ENCODE data around the gene TFPT. TPM values are rescaled to one million over a fixed set of nuclear protein-coding genes. Genes with fewer than 3 reads are reported as not detected.

Gene TFPT
- total and polyA plus RNA-seq, 2 of the 13 experiments (the other 11 are each of a cell fraction or from before 2014, with no cell fraction given): 8.4 to 10.7 TPM

GRCh38 chr19:54159352-54160181, 44.1 kb upstream of the TFPT start, which contains the start of gene LENG1 (continued):
- no peak for TF ChIP-seq ZNF253 (CRISPR knock-in tag; IDR thresholded peaks at IDR 0.05; ENCODE audit: borderline replicate concordance)
- TF ChIP-seq ZSCAN9 (CRISPR knock-in tag; IDR thresholded peaks at IDR 0.05; ENCODE audit: borderline replicate concordance): peak; percentile 47; the same call in 1 of the 2 replicates
- no peak for TF ChIP-seq SRSF1 (optimal IDR thresholded peaks at IDR 0.05; ENCODE audit: low read depth, low read length)

- Histone ChIP-seq H3K4me3 (replicated peaks in 1 of 3; ENCODE audit: insufficient read depth in 1 of 3, low read depth in 2 of 3, low read length in 3 of 3) (peak overlapping the region; percentile 66 to 90 (median 80)), H2AFZ (ENCODE audit: low read length) (no peak overlapping the region), H3K36me3 (replicated peaks in 1 of 2; ENCODE audit: control insufficient read depth in 1 of 2, insufficient read depth in 2 of 2, low read length in 2 of 2) (peaks cover 10 to 40% of the 10 kb centered on the region in 2 experiments), H4K20me1 (ENCODE audit: insufficient read depth, low read length) (no peaks in the 10 kb centered on the region), H3K9me3 (ENCODE audit: low read length) (no peaks in the 10 kb centered on the region), H3K4me2 (ENCODE audit: low read depth, low read length) (peak overlapping the region; percentile 97), H3K9ac (ENCODE audit: insufficient read depth, low read depth, low read length) (peak overlapping the region; percentile 80), H3K27ac (ENCODE audit: extremely low read length, insufficient read depth, low read length) (peak overlapping the region; percentile 90), H3K4me1 (ENCODE audit: insufficient read depth, low read length) (peaks cover 13% of the 10 kb centered on the region), H3K27me3 (ENCODE audit: control insufficient read depth in 1 of 2, insufficient read depth in 2 of 2, low read length in 2 of 2) (no peaks in the 10 kb centered on the region; a peak in 1 of 5 replicates), H3K79me2 (ENCODE audit: insufficient read depth, low read length) (peaks cover 13% of the 10 kb centered on the region)
- 45% methylated on average over 19 of the region's 19 CpGs for WGBS (ENCODE audit: low lambda C conversion rate)
- POLR2A ChIA-PET: interaction anchor here (0.9 to 3.2 kb wide), 8 partner anchors 20 to 51 kb away, joined by 4 to 48 read pairs (median 8); partner anchors contain the start of genes CNOT3, MBOAT7, PRPF31 and RPS9
- intact Hi-C loops (cut with micrococcal nuclease; ENCODE audit: unreplicated experiment) (loop anchor here (2.0 kb wide), 1 partner anchor 72 kb away; no protein-coding TSS in a partner anchor), in situ Hi-C loops (cut with HindIII; ENCODE audit: extremely low pct_ligation_motif_present, low pct_unique_long_range_greater_than_20kb) (no loop called here)
- peak; percentile 18 for FAIRE-seq
- TSS peak; percentile 85 for BruUV-seq (replicated peaks)
- ATAC-seq: no peak
- no peak for DNase-seq (ENCODE audit: low spot score)
- CTCF ChIA-PET (ENCODE audit: low intra/inter-chr PET ratio, low total read pairs): no interaction called here
- TF ChIP-seq ZNF709 (CRISPR knock-in tag; IDR thresholded peaks at IDR 0.05): peak; percentile 74; the same call in 1 of the 2 replicates
- TF ChIP-seq UBTF (CRISPR knock-in tag; IDR thresholded peaks at IDR 0.05): 0 out of 2 replicates have a peak, but pooled peaks have one; percentile 17
- TF ChIP-seq BRCA1 (CRISPR knock-in tag; IDR thresholded peaks at IDR 0.05): no peak
- TF ChIP-seq ZNF354B (CRISPR knock-in tag; IDR thresholded peaks at IDR 0.05): 0 out of 2 replicates have a peak, but pooled peaks have one; percentile 31
- 0 out of 2 replicates have a peak, but pooled peaks have one; percentile 74 for TF ChIP-seq ARID2 (CRISPR knock-in tag; IDR thresholded peaks at IDR 0.05; ENCODE audit: borderline replicate concordance)
- peak; percentile 43; the same call in 1 of the 2 replicates for TF ChIP-seq ZMYM2 (CRISPR knock-in tag; IDR thresholded peaks at IDR 0.05)
- TF ChIP-seq NONO (IDR thresholded peaks at IDR 0.05): no peak
- peak; percentile 10; the same call in 1 of the 2 replicates for TF ChIP-seq NONO (CRISPR knock-in tag; conservative IDR thresholded peaks at IDR 0.05)
- TF ChIP-seq ZNF343 (CRISPR knock-in tag; IDR thresholded peaks at IDR 0.05): no peak
- peak; percentile 55; the same call in 1 of the 2 replicates for TF ChIP-seq SNAPC2 (CRISPR knock-in tag; IDR thresholded peaks at IDR 0.05)
- 0 out of 2 replicates have a peak, but pooled peaks have one; percentile 19 for TF ChIP-seq GZF1 (CRISPR knock-in tag; IDR thresholded peaks at IDR 0.05)
- peak; percentile 60; the same call in 1 of the 2 replicates for TF ChIP-seq MTERF4 (CRISPR knock-in tag; IDR thresholded peaks at IDR 0.05)
- TF ChIP-seq ZNF746 (CRISPR knock-in tag; IDR thresholded peaks at IDR 0.05): 0 out of 2 replicates have a peak, but pooled peaks have one; percentile 4
- TF ChIP-seq ZKSCAN8 (CRISPR knock-in tag; IDR thresholded peaks at IDR 0.05; ENCODE audit: borderline replicate concordance): 0 out of 2 replicates have a peak, but pooled peaks have one; percentile 16
- TF ChIP-seq PTBP1 (IDR thresholded peaks at IDR 0.05; ENCODE audit: low read depth, low read length, poor library complexity, severe bottlenecking): no peak
- TF ChIP-seq HMG20B (CRISPR knock-in tag; conservative IDR thresholded peaks at IDR 0.05): no peak
These were observed 43.4 kb upstream of the TFPT start for GRCh38 chr19:54158812-54159351.
